Mesendoderm (in vitro differentiated cells): ENCODE measurements around the gene SLIT3.

Source experiments
- DNase-seq: peaks from one replicate; pipeline ENCODE4 v3.0.0; 2013
- H2AK5ac ChIP-seq: 2 replicates; pipeline ENCODE4 v1.6.1; 2013; ENCODE audit warnings: low read length, inconsistent platforms
- H2BK120ac ChIP-seq: 2 replicates; pipeline ENCODE4 v1.6.1; 2013; ENCODE audit warnings: low read depth, mild to moderate bottlenecking, low read length, moderate library complexity, mixed read lengths
- H2BK15ac ChIP-seq: replicated peaks from 2 replicates; pipeline ENCODE4 v1.6.1; 2013; ENCODE audit warnings: low read depth, mild to moderate bottlenecking, moderate library complexity
- H2BK5ac ChIP-seq: 2 replicates; pipeline ENCODE4 v1.6.1; 2013; ENCODE audit warnings: low read length, inconsistent platforms
- H3K18ac ChIP-seq: 2 replicates; pipeline ENCODE4 v1.6.1; 2013; ENCODE audit warnings: mild to moderate bottlenecking, low read length, mixed read lengths
- H3K23ac ChIP-seq: one replicate; pipeline ENCODE4 v1.6.1; 2013; ENCODE audit warnings: low read length
- H3K27ac ChIP-seq: 2 replicates; pipeline ENCODE4 v1.5.1; 2013; ENCODE audit warnings: low read depth, mild to moderate bottlenecking, inconsistent platforms, low read length, moderate library complexity
- H3K27me3 ChIP-seq: 2 replicates; pipeline ENCODE4 v1.6.1; 2013; ENCODE audit warnings: low read length, control low read depth, mild to moderate bottlenecking, inconsistent platforms; ENCODE audit not compliant: insufficient read depth, poor library complexity
- H3K36me3 ChIP-seq: 2 replicates; pipeline ENCODE4 v1.6.1; 2013; ENCODE audit warnings: low read length, inconsistent platforms; ENCODE audit not compliant: control insufficient read depth, insufficient read depth
- H3K4ac ChIP-seq: one replicate; pipeline ENCODE4 v1.6.1; 2013; ENCODE audit warnings: low read depth, mild to moderate bottlenecking, low read length, moderate library complexity
- H3K4me1 ChIP-seq: 2 replicates; pipeline ENCODE4 v1.6.1; 2013; ENCODE audit warnings: low read depth, low read length, inconsistent platforms; ENCODE audit not compliant: control insufficient read depth
- H3K4me2 ChIP-seq: 2 replicates; pipeline ENCODE4 v1.6.1; 2013; ENCODE audit warnings: low read length
- H3K4me3 ChIP-seq: 2 replicates; pipeline ENCODE4 v1.5.1; 2013; ENCODE audit warnings: mild to moderate bottlenecking, low read length
- H3K56ac ChIP-seq: one replicate; pipeline ENCODE4 v1.6.1; 2013; ENCODE audit warnings: low read length
- H3K79me1 ChIP-seq: 2 replicates; pipeline ENCODE4 v1.6.1; 2013; ENCODE audit warnings: low read length, inconsistent platforms
- H3K79me2 ChIP-seq: 2 replicates; pipeline ENCODE4 v1.6.1; 2013; ENCODE audit warnings: mild to moderate bottlenecking, low read length; ENCODE audit not compliant: control insufficient read depth, insufficient read depth
- H3K9ac ChIP-seq: 2 replicates; pipeline ENCODE4 v1.6.1; 2013; ENCODE audit warnings: low read length, inconsistent platforms
- H4K5ac ChIP-seq: one replicate; pipeline ENCODE4 v1.6.1; 2013; ENCODE audit warnings: low read length
- H4K8ac ChIP-seq: one replicate; pipeline ENCODE4 v1.6.1; 2013; ENCODE audit warnings: low read depth, mild to moderate bottlenecking, control low read depth, low read length, moderate library complexity
- WGBS: extraction: QIAGEN DNeasy Blood & Tissue Kit; methylation state at CpG from one replicate; pipeline ENCODE4 v1.1.7; 2013; ENCODE audit warnings: low lambda C conversion rate, missing lambda C conversion rate; ENCODE audit not compliant: insufficient coverage; ENCODE audit errors: extremely low coverage; 5-methylcytosine and 5-hydroxymethylcytosine counted together

Gene SLIT3

GRCh38 chr5:168979135-168979534, 321.8 kb downstream of the SLIT3 start:
- WGBS: no CpG with 5 or more reads among the region's 5 CpGs
- no peak overlapping the region for H3K18ac ChIP-seq
- peaks cover 1% of the 10 kb centered on the region for H3K4me1 ChIP-seq
- no peak overlapping the region for H3K27ac ChIP-seq
- no peak overlapping the region for H2BK5ac ChIP-seq
- no peak overlapping the region for H4K8ac ChIP-seq
- H4K5ac ChIP-seq: no peak overlapping the region
- H3K79me2 ChIP-seq: no peaks in the 10 kb centered on the region
- no peaks in the 10 kb centered on the region for H3K36me3 ChIP-seq
- H3K27me3 ChIP-seq: no peaks in the 10 kb centered on the region
- DNase-seq: no peak
- no peak overlapping the region for H2BK15ac ChIP-seq
- H3K79me1 ChIP-seq: no peaks in the 10 kb centered on the region
- no peak overlapping the region for H3K9ac ChIP-seq
- H3K56ac ChIP-seq: no peak overlapping the region
- no peak overlapping the region for H2BK120ac ChIP-seq
- no peak overlapping the region for H3K4me2 ChIP-seq
- no peak overlapping the region for H2AK5ac ChIP-seq
- no peak overlapping the region for H3K4ac ChIP-seq
- no peak overlapping the region for H3K4me3 ChIP-seq
- H3K23ac ChIP-seq: no peak overlapping the region

GRCh38 chr5:168978500-168978899, 322.4 kb downstream of the SLIT3 start:
- no peaks in the 10 kb centered on the region for H3K79me1 ChIP-seq
- H3K79me2 ChIP-seq: no peaks in the 10 kb centered on the region
- H2BK5ac ChIP-seq: no peak overlapping the region
- no peak overlapping the region for H3K4me2 ChIP-seq
- no peak overlapping the region for H4K8ac ChIP-seq
- peaks cover 1% of the 10 kb centered on the region for H3K4me1 ChIP-seq
- DNase-seq: no peak
- no peak overlapping the region for H3K27ac ChIP-seq
- no CpG with 5 or more reads among the region's 1 CpG for WGBS
- no peak overlapping the region for H2AK5ac ChIP-seq
- H3K4ac ChIP-seq: no peak overlapping the region
- no peak overlapping the region for H2BK15ac ChIP-seq
- H3K36me3 ChIP-seq: no peaks in the 10 kb centered on the region
- H4K5ac ChIP-seq: no peak overlapping the region
- no peak overlapping the region for H3K23ac ChIP-seq
- no peak overlapping the region for H3K9ac ChIP-seq
- H3K18ac ChIP-seq: no peak overlapping the region
- no peak overlapping the region for H3K56ac ChIP-seq
- no peaks in the 10 kb centered on the region for H3K27me3 ChIP-seq
- no peak overlapping the region for H2BK120ac ChIP-seq
- H3K4me3 ChIP-seq: no peak overlapping the region

GRCh38 chr5:168978015-168978414, 322.9 kb downstream of the SLIT3 start:
- no peak overlapping the region for H3K4ac ChIP-seq
- DNase-seq: no peak
- H3K79me1 ChIP-seq: no peaks in the 10 kb centered on the region
- no peaks in the 10 kb centered on the region for H3K27me3 ChIP-seq
- H3K27ac ChIP-seq: no peak overlapping the region
- H3K36me3 ChIP-seq: no peaks in the 10 kb centered on the region
- no peaks in the 10 kb centered on the region for H3K79me2 ChIP-seq
- H4K5ac ChIP-seq: no peak overlapping the region
- no peak overlapping the region for H3K9ac ChIP-seq
- H3K56ac ChIP-seq: no peak overlapping the region
- WGBS: no CpG with 5 or more reads among the region's 3 CpGs
- H3K18ac ChIP-seq: no peak overlapping the region
- peaks cover 1% of the 10 kb centered on the region for H3K4me1 ChIP-seq
- no peak overlapping the region for H3K23ac ChIP-seq
- no peak overlapping the region for H2BK15ac ChIP-seq
- H4K8ac ChIP-seq: no peak overlapping the region
- H2AK5ac ChIP-seq: no peak overlapping the region
- H2BK120ac ChIP-seq: no peak overlapping the region
- no peak overlapping the region for H3K4me2 ChIP-seq
- H2BK5ac ChIP-seq: no peak overlapping the region
- H3K4me3 ChIP-seq: no peak overlapping the region

DNA sequence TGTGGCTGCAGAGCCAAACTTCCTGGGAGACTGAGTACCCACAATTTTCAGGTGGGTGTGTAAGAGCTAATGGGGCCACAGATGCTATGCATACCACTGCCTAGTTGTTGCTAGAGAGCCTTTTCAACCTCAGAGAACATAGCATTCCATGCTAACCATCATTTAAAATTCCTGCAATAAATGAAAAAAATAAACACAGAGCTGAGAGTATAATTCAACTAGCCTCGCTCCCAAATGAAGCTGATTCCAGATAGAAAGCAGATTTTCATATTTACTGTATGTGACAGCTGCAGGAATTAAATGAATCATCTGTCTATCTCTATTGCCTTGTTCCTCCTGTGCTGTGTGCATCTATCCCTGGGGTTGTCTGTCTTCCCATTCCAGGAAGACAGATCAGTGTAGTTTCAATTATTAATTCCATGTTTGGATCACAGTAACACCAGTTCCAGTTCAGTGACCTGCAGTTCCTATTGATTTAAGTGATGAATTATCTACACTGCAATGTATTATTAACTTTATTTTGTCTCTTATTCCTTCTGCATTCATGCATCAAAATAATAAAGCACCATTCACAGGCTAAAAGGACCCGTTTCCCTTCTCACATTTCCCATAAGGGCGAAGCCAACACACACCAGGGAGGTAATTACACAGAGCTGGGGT, 324.5 kb downstream of the SLIT3 start:
- Histone ChIP-seq H3K4me3 (no peak overlapping the region), H3K36me3 (no peaks in the 10 kb centered on the region), H2BK120ac (no peak overlapping the region), H3K4ac (no peak overlapping the region), H3K27me3 (no peaks in the 10 kb centered on the region), H2AK5ac (no peak overlapping the region), H4K5ac (no peak overlapping the region), H3K18ac (no peak overlapping the region), H2BK15ac (no peak overlapping the region), H3K9ac (no peak overlapping the region), H3K4me2 (no peak overlapping the region), H3K27ac (no peak overlapping the region), H3K4me1 (peaks cover 1% of the 10 kb centered on the region), H3K23ac (no peak overlapping the region), H3K56ac (no peak overlapping the region), H3K79me1 (no peaks in the 10 kb centered on the region), H4K8ac (no peak overlapping the region), H2BK5ac (no peak overlapping the region), H3K79me2 (no peaks in the 10 kb centered on the region)
- no CpG with 5 or more reads among the region's 3 CpGs for WGBS
- DNase-seq: no peak

- no peak for DNase-seq
- H3K56ac ChIP-seq: no peak overlapping the region
- H3K4ac ChIP-seq: no peak overlapping the region
- no peak overlapping the region for H2BK120ac ChIP-seq
- H3K27me3 ChIP-seq: no peaks in the 10 kb centered on the region
- no peak overlapping the region for H4K5ac ChIP-seq
- no peak overlapping the region for H2BK5ac ChIP-seq
- no peak overlapping the region for H2AK5ac ChIP-seq
- H3K4me3 ChIP-seq: no peak overlapping the region
- H3K18ac ChIP-seq: no peak overlapping the region
- peaks cover 1% of the 10 kb centered on the region for H3K4me1 ChIP-seq
- WGBS: no CpG with 5 or more reads among the region's 3 CpGs
- H3K36me3 ChIP-seq: no peaks in the 10 kb centered on the region
- H3K4me2 ChIP-seq: no peak overlapping the region
- no peak overlapping the region for H2BK15ac ChIP-seq
- no peak overlapping the region for H3K27ac ChIP-seq
- H4K8ac ChIP-seq: no peak overlapping the region
- H3K79me1 ChIP-seq: no peaks in the 10 kb centered on the region
- no peaks in the 10 kb centered on the region for H3K79me2 ChIP-seq
- H3K9ac ChIP-seq: no peak overlapping the region
- H3K23ac ChIP-seq: no peak overlapping the region
Measured at GRCh38 chr5:168975331-168975730, 325.6 kb downstream of the SLIT3 start.

- Histone ChIP-seq H3K9ac (no peak overlapping the region), H3K4me3 (no peak overlapping the region), H3K23ac (no peak overlapping the region), H2BK5ac (no peak overlapping the region), H3K4me1 (peaks cover 1% of the 10 kb centered on the region), H3K27me3 (no peaks in the 10 kb centered on the region), H3K56ac (no peak overlapping the region), H3K18ac (no peak overlapping the region), H3K4ac (no peak overlapping the region), H3K4me2 (no peak overlapping the region), H3K79me2 (no peaks in the 10 kb centered on the region), H3K36me3 (no peaks in the 10 kb centered on the region), H2AK5ac (no peak overlapping the region), H4K8ac (no peak overlapping the region), H3K79me1 (no peaks in the 10 kb centered on the region), H2BK15ac (no peak overlapping the region), H3K27ac (no peak overlapping the region), H4K5ac (no peak overlapping the region), H2BK120ac (no peak overlapping the region)
- no peak for DNase-seq
- WGBS: no CpG with 5 or more reads among the region's 2 CpGs
Measured at GRCh38 chr5:168974082-168974481, 326.9 kb downstream of the SLIT3 start.
